IMR-90 (cell line): Measurements from ENCODE around the gene KPTN. TPM values are rescaled to one million over a fixed set of nuclear protein-coding genes. Genes with fewer than 3 reads are reported as not detected.

Experiments used
- ATAC-seq: fragments of 200-7000 bp; cut with Tn5 transposase; 2 replicates; pipeline ENCODE4 v1.9.1; 2020; ENCODE audit warnings: low read depth, mild to moderate bottlenecking, moderate library complexity
- BruUV-seq: library from RNA; stranded (reverse); fragments of 400-500 nt; replicated peaks from 2 replicates; lab custom pipeline; 2021; lab: Mats Ljungman, UMichigan
- CTCF ChIA-PET: fragments of 300-600 bp; formaldehyde crosslinking; extraction: SDS; loops from one replicate; lab custom pipeline; 2021; ENCODE audit warnings: antibody characterized with exemption; lab: Yijun Ruan, JAX
- POLR2A ChIA-PET: fragments of 300-600 bp; sonication (Branson Sonifier 250); formaldehyde crosslinking; loops from one replicate; lab custom pipeline; 2022; ENCODE audit warnings: antibody characterized with exemption; ENCODE audit not compliant: unreplicated experiment; lab: Charles Lee
- DNase-seq: peaks from one replicate; pipeline ENCODE4 v3.0.0; 2013
- H2AFZ ChIP-seq: replicated peaks from 2 replicates; pipeline ENCODE3; 2013; ENCODE audit warnings: low read length, mild to moderate bottlenecking; ENCODE audit not compliant: poor library complexity
- H2AK5ac ChIP-seq: 2 replicates; pipeline ENCODE4 v1.6.1; 2013; ENCODE audit warnings: low read depth, low read length, inconsistent platforms
- H2AK9ac ChIP-seq: replicated peaks from 2 replicates; pipeline ENCODE3; 2013; ENCODE audit warnings: mild to moderate bottlenecking, low read depth, low read length, moderate library complexity; ENCODE audit not compliant: poor library complexity
- H2BK120ac ChIP-seq: 2 replicates; pipeline ENCODE4 v1.6.1; 2013; ENCODE audit warnings: low read depth, low read length, inconsistent platforms
- H2BK15ac ChIP-seq: 3 replicates; pipeline ENCODE4 v1.6.1; 2013; ENCODE audit warnings: low read depth, low read length, inconsistent platforms
- H2BK20ac ChIP-seq: 2 replicates; pipeline ENCODE4 v1.6.1; 2013; ENCODE audit warnings: low read depth, mild to moderate bottlenecking, inconsistent platforms, low read length, moderate library complexity
- H2BK5ac ChIP-seq: 2 replicates; pipeline ENCODE4 v1.6.1; 2013; ENCODE audit warnings: mild to moderate bottlenecking, low read depth, low read length, inconsistent platforms; ENCODE audit not compliant: poor library complexity, severe bottlenecking
- H3K14ac ChIP-seq: replicated peaks from 2 replicates; pipeline ENCODE4 v1.6.1; 2013; ENCODE audit warnings: low read depth, low read length, inconsistent platforms
- H3K18ac ChIP-seq: 2 replicates; pipeline ENCODE4 v1.6.1; 2013; ENCODE audit warnings: low read depth, low read length, control low read depth
- H3K23ac ChIP-seq: 2 replicates; pipeline ENCODE4 v1.6.1; 2013; ENCODE audit warnings: low read depth, low read length, inconsistent platforms
- H3K27ac ChIP-seq: 2 replicates; pipeline ENCODE4 v1.5.1; 2013; ENCODE audit warnings: mild to moderate bottlenecking, control low read depth, low read length; ENCODE audit not compliant: insufficient read depth
- H3K27me3 ChIP-seq: 2 replicates; pipeline ENCODE4 v1.6.1; 2013; ENCODE audit warnings: low read length; ENCODE audit not compliant: control insufficient read depth, insufficient read depth
- H3K36me3 ChIP-seq: 2 replicates; pipeline ENCODE4 v1.6.1; 2013; ENCODE audit warnings: low read length, mixed read lengths; ENCODE audit not compliant: control insufficient read depth, insufficient read depth
- H3K4ac ChIP-seq: 2 replicates; pipeline ENCODE4 v1.6.1; 2013; ENCODE audit warnings: low read depth, low read length, inconsistent platforms
- H3K4me1 ChIP-seq: 2 replicates; pipeline ENCODE4 v1.6.1; 2013; ENCODE audit warnings: low read length, mixed read lengths; ENCODE audit not compliant: control insufficient read depth, insufficient read depth
- H3K4me2 ChIP-seq: 2 replicates; pipeline ENCODE4 v1.6.1; 2013; ENCODE audit warnings: low read depth, mild to moderate bottlenecking, control low read depth, low read length, moderate library complexity
- H3K4me3 ChIP-seq: 2 replicates; pipeline ENCODE4 v1.5.1; 2013; ENCODE audit warnings: low read depth, mild to moderate bottlenecking, control low read depth, low read length, moderate library complexity; ENCODE audit not compliant: insufficient read depth
- H3K56ac ChIP-seq: 2 replicates; pipeline ENCODE4 v1.6.1; 2013; ENCODE audit warnings: low read length, inconsistent platforms; ENCODE audit not compliant: insufficient read depth; ENCODE audit errors: extremely low read depth
- H3K79me1 ChIP-seq, 2 experiments: 2 replicates each; pipeline ENCODE4 v1.6.1; 2013; ENCODE audit warnings: low read length in 2 of 2, inconsistent platforms in 1 of 2, low read depth in 1 of 2
- H3K9ac ChIP-seq: 2 replicates; pipeline ENCODE4 v1.6.1; 2013; ENCODE audit warnings: low read depth, low read length, control low read depth
- H3K9me1 ChIP-seq: 2 replicates; pipeline ENCODE4 v1.6.1; 2013; ENCODE audit warnings: low read length, inconsistent platforms; ENCODE audit not compliant: insufficient read depth
- H3K9me3 ChIP-seq: 2 replicates; pipeline ENCODE4 v1.6.1; 2013; ENCODE audit warnings: low read length; ENCODE audit not compliant: control insufficient read depth, insufficient read depth
- H4K20me1 ChIP-seq: 2 replicates; pipeline ENCODE4 v1.6.1; 2013; ENCODE audit warnings: low read length, inconsistent platforms; ENCODE audit not compliant: insufficient read depth
- H4K5ac ChIP-seq: 2 replicates; pipeline ENCODE4 v1.6.1; 2013; ENCODE audit warnings: mild to moderate bottlenecking, low read depth, low read length, control low read depth
- H4K8ac ChIP-seq, 2 experiments: 2 replicates each; pipeline ENCODE4 v1.6.1; 2013; ENCODE audit warnings: low read depth in 2 of 2, low read length in 2 of 2, control low read depth in 1 of 2, inconsistent platforms in 1 of 2
- H4K91ac ChIP-seq: 2 replicates; pipeline ENCODE4 v1.6.1; 2013; ENCODE audit warnings: low read depth, low read length, inconsistent platforms; ENCODE audit not compliant: insufficient read depth
- WGBS, 2 experiments: methylation state at CpG; one replicate each; pipeline versions ENCODE4 v1.1.5 to v1.1.7; 2013; ENCODE audit warnings: missing lambda C conversion rate in 2 of 2; ENCODE audit not compliant: insufficient read length in 1 of 2; ENCODE audit errors: extremely low coverage in 2 of 2; 5-methylcytosine and 5-hydroxymethylcytosine counted together
- dilution Hi-C: fragments of 300-500 bp; cut with HindIII; formaldehyde crosslinking; loops from one replicate; pipeline ENCODE4 v1.14.3; 2018; ENCODE audit warnings: low sequenced_read_pairs; ENCODE audit not compliant: unreplicated experiment
- in situ Hi-C: fragments of 300-500 bp; cut with MboI; formaldehyde crosslinking; loops from 3 replicates; pipeline ENCODE4 v1.14.3; 2019; ENCODE audit warnings: low sequenced_read_pairs, inconsistent platforms, mixed read lengths
- intact Hi-C: fragments of 100-400 bp; cut with micrococcal nuclease; formaldehyde crosslinking; loops from 2 replicates; pipeline ENCODE4 v1.10.0; 2022
- polyA plus RNA-seq, 3 experiments: library from polyadenylated mRNA; depleted of rRNA; stranded (reverse); fragments of >200 nt; gene quantifications; 2 replicates each; pipeline ENCODE4 v1.2.3, GENCODE V29; 2012; ENCODE audit warnings: low replicate concordance in 1 of 3
- total RNA-seq: library from RNA; depleted of rRNA; stranded (reverse); fragments of >200 nt; gene quantifications from 2 replicates; pipeline ENCODE4 v1.2.3, GENCODE V29; 2012
- TF ChIP-seq, protein P1 (sequence below): fragments of 150-350 bp; IDR thresholded peaks from 2 replicates; pipeline ENCODE4 v1.6.1; 2017; ENCODE audit warnings: mild to moderate bottlenecking, antibody characterized with exemption, low read length, low read depth

KPTN gene
- total and polyA plus RNA-seq, 2 of the 4 experiments (the other 2 are of a cell fraction): 4.1 to 15.4 TPM

- dilution Hi-C loops (no loop called here), in situ Hi-C loops (no loop called here), intact Hi-C loops (no loop called here)
- Histone ChIP-seq H2BK15ac (no peak overlapping the region), H3K36me3 (peaks cover 44% of the 10 kb centered on the region), H3K9ac (no peak overlapping the region), H2BK120ac (no peak overlapping the region), H2AK5ac (no peak overlapping the region), H3K23ac (no peak overlapping the region), H3K4me2 (no peak overlapping the region), H3K4ac (no peak overlapping the region), H3K4me3 (no peak overlapping the region), H2AK9ac (no peak overlapping the region), H4K8ac (no peak overlapping the region), H4K91ac (no peak overlapping the region), H3K79me1 (peaks cover 0 to 19% of the 10 kb centered on the region in 2 experiments; a peak in 2 of 4 replicates), H2BK20ac (no peak overlapping the region), H2BK5ac (peak overlapping the region; percentile 91), H2AFZ (no peak overlapping the region), H3K27ac (no peak overlapping the region), H3K4me1 (no peaks in the 10 kb centered on the region), H3K9me3 (no peaks in the 10 kb centered on the region), H3K9me1 (peaks cover 6% of the 10 kb centered on the region; the same call in 1 of the 2 replicates), H4K20me1 (peaks cover 6% of the 10 kb centered on the region; the same call in 1 of the 2 replicates), H3K27me3 (no peaks in the 10 kb centered on the region), H3K14ac (no peak overlapping the region), H3K56ac (no peak overlapping the region), H3K18ac (no peak overlapping the region), H4K5ac (no peak overlapping the region)
- WGBS, 2 experiments: 100% methylated on average over 2 of the region's 17 CpGs; no CpG with 5 or more reads in 1 of the 2 experiments
- POLR2A ChIA-PET: no interaction called here
- CTCF ChIA-PET: no interaction called here
- no TSS peak for BruUV-seq
- ATAC-seq (no peak), DNase-seq (no peak)
- TF ChIP-seq, protein P1, sequence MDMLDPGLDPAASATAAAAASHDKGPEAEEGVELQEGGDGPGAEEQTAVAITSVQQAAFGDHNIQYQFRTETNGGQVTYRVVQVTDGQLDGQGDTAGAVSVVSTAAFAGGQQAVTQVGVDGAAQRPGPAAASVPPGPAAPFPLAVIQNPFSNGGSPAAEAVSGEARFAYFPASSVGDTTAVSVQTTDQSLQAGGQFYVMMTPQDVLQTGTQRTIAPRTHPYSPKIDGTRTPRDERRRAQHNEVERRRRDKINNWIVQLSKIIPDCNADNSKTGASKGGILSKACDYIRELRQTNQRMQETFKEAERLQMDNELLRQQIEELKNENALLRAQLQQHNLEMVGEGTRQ: no peak
Observed at GRCh38 chr19:47489072-47489914, 5.3 kb upstream of the KPTN start.
